ENCODE data around the gene NEAT1. TPM values are rescaled to one million over a fixed set of nuclear protein-coding genes. Genes with fewer than 3 reads are reported as not detected.

Gene NEAT1
- total RNA-seq, 1 donor from 2014 or later = 229 TPM

DNA sequence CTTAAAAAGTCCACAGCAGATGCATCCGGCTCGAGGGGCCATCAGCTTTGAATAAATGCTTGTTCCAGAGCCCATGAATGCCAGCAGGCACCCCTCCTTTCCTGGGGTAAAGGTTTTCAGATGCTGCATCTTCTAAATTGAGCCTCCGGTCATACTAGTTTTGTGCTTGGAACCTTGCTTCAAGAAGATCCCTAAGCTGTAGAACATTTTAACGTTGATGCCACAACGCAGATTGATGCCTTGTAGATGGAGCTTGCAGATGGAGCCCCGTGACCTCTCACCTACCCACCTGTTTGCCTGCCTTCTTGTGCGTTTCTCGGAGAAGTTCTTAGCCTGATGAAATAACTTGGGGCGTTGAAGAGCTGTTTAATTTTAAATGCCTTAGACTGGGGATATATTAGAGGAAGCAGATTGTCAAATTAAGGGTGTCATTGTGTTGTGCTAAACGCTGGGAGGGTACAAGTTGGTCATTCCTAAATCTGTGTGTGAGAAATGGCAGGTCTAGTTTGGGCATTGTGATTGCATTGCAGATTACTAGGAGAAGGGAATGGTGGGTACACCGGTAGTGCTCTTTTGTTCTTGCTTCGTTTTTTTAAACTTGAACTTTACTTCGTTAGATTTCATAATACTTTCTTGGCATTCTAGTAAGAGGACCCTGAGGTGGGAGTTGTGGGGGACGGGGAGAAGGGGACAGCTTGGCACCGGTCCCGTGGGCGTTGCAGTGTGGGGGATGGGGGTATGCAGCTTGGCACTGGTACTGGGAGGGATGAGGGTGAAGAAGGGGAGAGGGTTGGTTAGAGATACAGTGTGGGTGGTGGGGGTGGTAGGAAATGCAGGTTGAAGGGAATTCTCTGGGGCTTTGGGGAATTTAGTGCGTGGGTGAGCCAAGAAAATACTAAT, 1.9 kb downstream of the NEAT1 start:
- DNase-seq (ENCODE audit: extremely low spot score, unreplicated experiment) = no peak
- TF ChIP-seq, protein P1, sequence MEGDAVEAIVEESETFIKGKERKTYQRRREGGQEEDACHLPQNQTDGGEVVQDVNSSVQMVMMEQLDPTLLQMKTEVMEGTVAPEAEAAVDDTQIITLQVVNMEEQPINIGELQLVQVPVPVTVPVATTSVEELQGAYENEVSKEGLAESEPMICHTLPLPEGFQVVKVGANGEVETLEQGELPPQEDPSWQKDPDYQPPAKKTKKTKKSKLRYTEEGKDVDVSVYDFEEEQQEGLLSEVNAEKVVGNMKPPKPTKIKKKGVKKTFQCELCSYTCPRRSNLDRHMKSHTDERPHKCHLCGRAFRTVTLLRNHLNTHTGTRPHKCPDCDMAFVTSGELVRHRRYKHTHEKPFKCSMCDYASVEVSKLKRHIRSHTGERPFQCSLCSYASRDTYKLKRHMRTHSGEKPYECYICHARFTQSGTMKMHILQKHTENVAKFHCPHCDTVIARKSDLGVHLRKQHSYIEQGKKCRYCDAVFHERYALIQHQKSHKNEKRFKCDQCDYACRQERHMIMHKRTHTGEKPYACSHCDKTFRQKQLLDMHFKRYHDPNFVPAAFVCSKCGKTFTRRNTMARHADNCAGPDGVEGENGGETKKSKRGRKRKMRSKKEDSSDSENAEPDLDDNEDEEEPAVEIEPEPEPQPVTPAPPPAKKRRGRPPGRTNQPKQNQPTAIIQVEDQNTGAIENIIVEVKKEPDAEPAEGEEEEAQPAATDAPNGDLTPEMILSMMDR (conservative IDR thresholded peaks at IDR 0.05) = no peak
- Mint-ChIP-seq H3K27ac (peak overlapping the region; percentile 99), H3K36me3 (peaks cover 37% of the 10 kb centered on the region), H3K4me1 (ENCODE audit: unreplicated experiment) (peaks cover 69% of the 10 kb centered on the region), H3K4me3 (peak overlapping the region; percentile 88), H3K27me3 (peaks cover 39% of the 10 kb centered on the region), H3K9me3 (no peaks in the 10 kb centered on the region)

DNA sequence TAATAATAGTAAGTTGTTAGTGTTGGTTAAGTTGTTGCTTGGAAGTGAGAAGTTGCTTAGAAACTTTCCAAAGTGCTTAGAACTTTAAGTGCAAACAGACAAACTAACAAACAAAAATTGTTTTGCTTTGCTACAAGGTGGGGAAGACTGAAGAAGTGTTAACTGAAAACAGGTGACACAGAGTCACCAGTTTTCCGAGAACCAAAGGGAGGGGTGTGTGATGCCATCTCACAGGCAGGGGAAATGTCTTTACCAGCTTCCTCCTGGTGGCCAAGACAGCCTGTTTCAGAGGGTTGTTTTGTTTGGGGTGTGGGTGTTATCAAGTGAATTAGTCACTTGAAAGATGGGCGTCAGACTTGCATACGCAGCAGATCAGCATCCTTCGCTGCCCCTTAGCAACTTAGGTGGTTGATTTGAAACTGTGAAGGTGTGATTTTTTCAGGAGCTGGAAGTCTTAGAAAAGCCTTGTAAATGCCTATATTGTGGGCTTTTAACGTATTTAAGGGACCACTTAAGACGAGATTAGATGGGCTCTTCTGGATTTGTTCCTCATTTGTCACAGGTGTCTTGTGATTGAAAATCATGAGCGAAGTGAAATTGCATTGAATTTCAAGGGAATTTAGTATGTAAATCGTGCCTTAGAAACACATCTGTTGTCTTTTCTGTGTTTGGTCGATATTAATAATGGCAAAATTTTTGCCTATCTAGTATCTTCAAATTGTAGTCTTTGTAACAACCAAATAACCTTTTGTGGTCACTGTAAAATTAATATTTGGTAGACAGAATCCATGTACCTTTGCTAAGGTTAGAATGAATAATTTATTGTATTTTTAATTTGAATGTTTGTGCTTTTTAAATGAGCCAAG, 2.7 kb downstream of the NEAT1 start:
- Mint-ChIP-seq H3K4me1 (ENCODE audit: unreplicated experiment) (peaks cover 72% of the 10 kb centered on the region), H3K27ac (peak overlapping the region; percentile 99), H3K27me3 (peaks cover 39% of the 10 kb centered on the region), H3K9me3 (no peaks in the 10 kb centered on the region), H3K36me3 (peaks cover 37% of the 10 kb centered on the region), H3K4me3 (peak overlapping the region; percentile 88)
- TF ChIP-seq, protein P1 (conservative IDR thresholded peaks at IDR 0.05) = peak; percentile 54
- no peak for DNase-seq (ENCODE audit: extremely low spot score, unreplicated experiment)

GRCh38 chr11:65425971-65426838, 3.6 kb downstream of the NEAT1 start:
- peaks cover 39% of the 10 kb centered on the region for H3K27me3 Mint-ChIP-seq
- peaks cover 37% of the 10 kb centered on the region for H3K36me3 Mint-ChIP-seq
- TF ChIP-seq, protein P1 (conservative IDR thresholded peaks at IDR 0.05) = no peak
- DNase-seq (ENCODE audit: extremely low spot score, unreplicated experiment) = no peak
- H3K27ac Mint-ChIP-seq = peak overlapping the region; percentile 99
- H3K4me1 Mint-ChIP-seq (ENCODE audit: unreplicated experiment) = peaks cover 73% of the 10 kb centered on the region
- H3K9me3 Mint-ChIP-seq = no peaks in the 10 kb centered on the region
- H3K4me3 Mint-ChIP-seq = peak overlapping the region; percentile 88

GRCh38 chr11:65426839-65427690, 4.5 kb downstream of the NEAT1 start:
- peaks cover 75% of the 10 kb centered on the region for H3K4me1 Mint-ChIP-seq (ENCODE audit: unreplicated experiment)
- H3K27ac Mint-ChIP-seq = peak overlapping the region; percentile 99
- H3K27me3 Mint-ChIP-seq = peaks cover 39% of the 10 kb centered on the region
- H3K36me3 Mint-ChIP-seq = peaks cover 37% of the 10 kb centered on the region
- no peak for DNase-seq (ENCODE audit: extremely low spot score, unreplicated experiment)
- H3K9me3 Mint-ChIP-seq = no peaks in the 10 kb centered on the region
- H3K4me3 Mint-ChIP-seq = peak overlapping the region; percentile 88
- TF ChIP-seq, protein P1 (conservative IDR thresholded peaks at IDR 0.05) = no peak

Measured in type B pancreatic cell (in vitro differentiated cells).